SJCRH30 (cell line): Measurements from ENCODE around the gene USP3. TPM values are rescaled to one million over a fixed set of nuclear protein-coding genes. Genes with fewer than 3 reads are reported as not detected.

Experiments
- DNase-seq, 2 experiments: peaks; one replicate each; pipeline ENCODE4 v3.0.0-alpha.2; 2015 to 2020
- H3K27ac ChIP-seq: fragments of 250-450 bp; sonication (Bioruptor Pico); 2 replicates; pipeline ENCODE4 v1.5.1; 2020; ENCODE audit warnings: mild to moderate bottlenecking, moderate library complexity
- H3K27me3 ChIP-seq: fragments of 250-450 bp; sonication (Bioruptor Pico); 2 replicates; pipeline ENCODE4 v1.5.1; 2020; ENCODE audit warnings: mild to moderate bottlenecking, moderate library complexity
- H3K36me3 ChIP-seq: fragments of 250-450 bp; sonication (Bioruptor Pico); 2 replicates; pipeline ENCODE4 v1.5.1; 2020; ENCODE audit warnings: mild to moderate bottlenecking, moderate library complexity
- H3K4me1 ChIP-seq: fragments of 250-450 bp; sonication (Bioruptor Pico); 2 replicates; pipeline ENCODE4 v1.5.1; 2020; ENCODE audit warnings: mild to moderate bottlenecking, moderate library complexity
- H3K4me3 ChIP-seq: fragments of 250-450 bp; sonication (Bioruptor Pico); 2 replicates; pipeline ENCODE4 v1.5.1; 2020; ENCODE audit warnings: mild to moderate bottlenecking, moderate library complexity
- H3K9me3 ChIP-seq: fragments of 250-450 bp; sonication (Bioruptor Pico); replicated peaks from 2 replicates; pipeline ENCODE4 v1.5.1; 2020; ENCODE audit warnings: mild to moderate bottlenecking, moderate library complexity
- total RNA-seq: library from RNA; depleted of rRNA; stranded (reverse); fragments of >200 nt; shearing (Covaris generic); gene quantifications from 2 replicates; pipeline ENCODE4 v1.2.3, GENCODE V29; 2014

Gene USP3
- total RNA-seq, 1 experiment from 2014 or later: 42.0 TPM

DNA sequence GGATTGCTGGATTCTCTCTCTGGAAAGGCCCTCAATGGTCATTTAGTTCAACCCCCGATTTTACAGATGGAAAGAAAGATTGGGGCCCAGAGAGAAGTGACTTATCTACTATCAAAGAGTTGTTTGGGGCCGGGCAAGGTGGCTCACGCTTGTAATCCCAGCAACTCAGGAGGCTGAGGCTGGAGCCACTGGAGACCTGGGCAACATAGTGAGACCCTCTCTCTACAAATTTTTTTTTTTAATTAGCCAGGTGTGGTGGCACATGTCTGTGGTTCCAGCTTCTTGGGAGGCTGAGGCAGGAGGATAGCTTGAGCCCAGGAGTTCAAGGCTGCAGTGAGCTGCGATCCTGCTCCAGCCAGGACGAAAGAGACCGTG lies 5.2 kb upstream of the USP3 start:
- no peak for DNase-seq
- Histone ChIP-seq H3K36me3 (no peaks in the 10 kb centered on the region), H3K4me3 (no peak overlapping the region), H3K9me3 (no peaks in the 10 kb centered on the region), H3K27ac (no peak overlapping the region), H3K27me3 (no peaks in the 10 kb centered on the region), H3K4me1 (peaks cover 26% of the 10 kb centered on the region)

DNA sequence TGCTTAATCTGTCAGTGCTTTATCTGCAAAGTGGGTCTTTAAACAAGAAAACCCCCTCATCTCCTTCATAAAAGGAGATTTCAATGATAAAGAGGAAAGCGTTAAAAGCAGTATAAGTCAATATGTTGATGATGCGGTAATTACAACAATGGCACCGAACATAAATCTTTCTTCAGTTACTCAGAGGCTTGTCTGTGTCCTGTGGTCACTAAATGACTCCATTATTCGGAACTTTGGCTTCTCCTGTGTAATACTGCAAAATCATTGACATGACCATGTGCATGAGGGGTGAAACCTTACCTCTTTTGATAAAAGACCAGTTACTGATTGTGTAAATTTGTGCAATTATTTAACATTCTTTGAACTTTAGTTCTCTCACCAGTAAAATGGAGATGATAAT lies 4.8 kb upstream of the USP3 start:
- DNase-seq: no peak
- Histone ChIP-seq H3K27ac (no peak overlapping the region), H3K27me3 (no peaks in the 10 kb centered on the region), H3K36me3 (no peaks in the 10 kb centered on the region), H3K4me1 (peaks cover 26% of the 10 kb centered on the region), H3K9me3 (no peaks in the 10 kb centered on the region), H3K4me3 (no peak overlapping the region)

DNA sequence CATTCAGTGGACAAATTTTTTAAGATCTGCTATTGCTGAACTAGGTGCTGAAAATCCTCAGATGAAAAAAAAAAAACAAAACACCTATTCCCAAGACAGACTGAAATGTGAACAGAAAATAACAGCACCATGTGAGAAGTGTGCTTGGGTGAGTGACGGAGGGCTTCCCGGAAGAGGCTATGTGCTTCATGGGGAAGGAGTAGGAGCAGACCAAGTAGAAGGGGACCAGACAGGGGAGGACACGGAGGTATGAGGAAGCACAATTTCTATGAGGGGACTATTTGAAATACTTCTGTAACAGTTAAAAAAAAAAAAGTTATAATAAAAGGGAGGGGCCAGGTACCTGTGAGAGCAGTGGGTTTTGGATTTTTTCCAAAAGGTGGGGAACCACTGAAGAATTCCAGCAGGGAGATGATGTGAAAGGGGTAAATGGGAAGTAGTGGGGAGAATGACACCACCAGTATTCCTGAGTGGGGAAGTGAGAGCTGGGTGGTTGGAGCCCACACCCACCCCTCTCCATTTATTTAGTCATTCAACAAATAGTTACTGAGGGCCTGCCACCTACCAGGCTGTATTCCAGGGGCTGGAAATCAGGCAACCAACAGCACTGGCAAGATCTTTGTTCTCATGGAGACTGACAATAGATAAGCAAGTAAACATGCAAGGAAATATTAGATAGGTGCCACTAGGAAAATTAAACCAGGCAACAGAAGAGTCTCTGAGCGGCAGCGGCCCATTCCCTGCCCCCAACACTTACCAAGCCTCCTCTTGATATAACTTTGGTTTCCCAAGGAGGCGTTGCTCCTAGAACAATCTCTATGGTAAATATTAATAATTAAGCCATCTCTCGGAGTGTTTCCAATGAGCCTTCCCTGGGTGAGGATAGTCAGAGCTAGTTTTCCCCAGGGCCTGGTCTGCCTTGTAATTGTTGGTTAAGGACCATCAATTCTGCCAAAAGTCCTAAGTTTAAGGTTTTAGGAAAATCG lies 3.8 kb upstream of the USP3 start:
- H3K27ac ChIP-seq: no peak overlapping the region
- DNase-seq: no peak
- no peaks in the 10 kb centered on the region for H3K36me3 ChIP-seq
- no peaks in the 10 kb centered on the region for H3K9me3 ChIP-seq
- H3K4me1 ChIP-seq: peaks cover 20% of the 10 kb centered on the region
- no peaks in the 10 kb centered on the region for H3K27me3 ChIP-seq
- no peak overlapping the region for H3K4me3 ChIP-seq

DNA sequence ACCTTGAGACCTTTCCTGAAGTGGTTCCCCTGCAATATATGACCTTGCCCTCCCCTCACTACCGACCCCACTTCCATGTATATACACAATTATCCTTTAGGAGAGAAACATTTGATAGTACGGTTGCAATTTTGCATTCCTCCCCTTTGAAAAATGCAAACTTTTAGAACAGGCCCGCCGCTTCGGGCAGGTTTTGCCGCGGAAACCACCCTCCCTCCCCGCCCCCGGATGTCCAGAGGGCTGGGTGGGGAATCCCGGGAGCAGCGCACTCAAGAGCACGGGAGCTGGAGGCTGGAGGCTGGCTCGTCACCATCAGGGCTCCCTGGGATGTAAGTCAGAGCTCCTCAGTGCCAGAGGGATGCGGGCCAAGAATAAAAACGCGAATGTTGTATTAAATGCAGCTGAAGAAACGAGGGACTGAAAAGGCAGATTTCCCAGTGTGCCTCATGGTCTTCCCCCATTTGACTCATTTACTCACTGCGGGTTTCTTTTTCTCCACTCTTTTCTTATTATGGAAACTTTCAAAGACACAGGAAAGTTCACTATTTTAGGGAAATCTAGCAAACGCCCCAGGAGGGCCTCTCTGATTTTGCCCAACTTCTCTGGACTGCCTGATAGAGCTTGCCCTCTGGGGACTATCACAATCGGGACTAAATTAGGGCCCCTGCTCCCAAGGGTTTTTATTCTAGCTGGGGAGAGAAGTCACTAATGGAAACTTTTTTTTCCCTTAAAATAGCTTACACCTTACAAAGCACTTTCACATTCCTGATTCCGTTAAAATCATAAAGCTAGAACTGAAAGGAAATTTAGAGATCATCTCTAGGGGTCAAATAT lies 2.9 kb upstream of the USP3 start:
- no peak for DNase-seq
- H3K4me1 ChIP-seq: peaks cover 13% of the 10 kb centered on the region
- no peaks in the 10 kb centered on the region for H3K36me3 ChIP-seq
- no peak overlapping the region for H3K27ac ChIP-seq
- H3K4me3 ChIP-seq: no peak overlapping the region
- H3K27me3 ChIP-seq: no peaks in the 10 kb centered on the region
- H3K9me3 ChIP-seq: no peaks in the 10 kb centered on the region

DNA sequence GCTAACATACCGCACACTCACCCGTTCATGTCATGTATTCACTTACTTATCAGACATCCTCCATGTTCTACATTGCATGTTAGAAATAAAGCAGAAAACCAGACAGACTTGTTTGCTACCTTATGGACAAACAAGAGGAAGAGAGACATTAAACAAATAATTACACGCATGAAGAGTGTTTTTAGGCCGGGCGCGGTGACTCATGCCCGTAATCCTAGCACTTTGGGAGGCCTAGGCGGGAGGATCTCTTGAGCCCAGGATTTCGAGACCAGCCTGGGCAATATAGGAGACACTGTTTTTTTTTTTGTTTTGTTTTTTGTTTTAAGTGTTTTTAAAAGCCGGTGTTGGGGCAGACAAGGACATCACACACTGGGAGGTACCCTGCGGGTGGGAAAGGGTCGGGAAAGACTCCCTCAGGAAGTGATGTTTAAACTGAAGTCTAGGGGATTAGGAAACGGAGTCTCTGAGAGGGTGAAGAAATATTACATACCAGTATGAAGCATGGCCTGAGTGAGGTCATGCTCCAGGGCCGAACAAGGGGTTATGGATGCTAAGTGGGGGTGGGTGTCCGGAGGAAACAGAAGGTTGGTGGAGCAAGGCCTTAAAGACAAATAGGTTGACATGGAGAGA lies 2.1 kb upstream of the USP3 start:
- Histone ChIP-seq H3K27ac (no peak overlapping the region; the same call in 1 of the 2 replicates), H3K9me3 (no peaks in the 10 kb centered on the region), H3K4me3 (no peak overlapping the region), H3K36me3 (no peaks in the 10 kb centered on the region), H3K27me3 (no peaks in the 10 kb centered on the region), H3K4me1 (peaks cover 11% of the 10 kb centered on the region)
- DNase-seq: peak in 1 of 2 experiments; percentile 21

DNA sequence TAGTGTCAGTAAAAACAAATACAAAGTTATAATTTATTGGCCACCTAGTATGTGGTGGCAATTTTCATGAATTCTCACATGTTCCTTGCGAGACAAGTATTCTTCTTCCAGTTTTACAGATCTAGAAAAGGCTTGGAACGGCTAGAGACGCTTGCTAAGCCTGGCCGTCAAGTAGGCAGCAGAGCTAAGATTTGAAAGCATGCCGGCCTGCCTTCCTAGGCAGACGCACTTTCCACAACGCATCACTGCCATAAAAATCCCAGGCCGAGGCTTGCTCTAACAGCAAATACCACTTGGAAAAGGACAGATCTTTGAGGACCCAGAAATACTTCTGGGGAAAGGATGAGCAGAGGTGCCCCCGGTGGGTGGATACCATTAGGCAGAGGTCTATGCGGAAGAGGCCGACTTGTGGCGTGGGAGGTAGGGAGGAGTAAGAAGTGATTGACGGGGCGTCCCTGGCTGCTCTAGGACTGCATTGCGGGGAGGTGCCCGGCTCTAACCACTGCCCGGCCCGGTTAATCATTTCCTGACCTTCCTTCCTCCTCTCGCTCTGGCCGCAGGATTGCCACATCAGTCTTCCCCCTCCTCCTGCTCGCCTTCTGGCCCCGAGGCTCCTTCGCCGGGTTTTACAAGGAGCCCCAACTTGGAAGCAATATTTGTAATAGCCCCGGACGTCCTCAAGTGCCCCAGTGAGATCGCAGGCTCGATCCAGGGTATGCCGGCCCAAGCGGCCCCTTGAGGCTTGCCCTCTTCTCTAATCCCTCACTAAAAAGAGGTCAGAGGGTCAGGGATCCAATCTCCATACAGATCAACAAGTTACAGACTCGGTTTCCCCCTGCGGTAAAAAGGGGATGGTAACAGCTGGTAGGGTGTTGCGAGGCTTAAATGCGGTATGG lies 1.3 kb upstream of the USP3 start:
- H3K4me3 ChIP-seq: peak overlapping the region; percentile 90
- peak; percentile 52 for DNase-seq

DNA sequence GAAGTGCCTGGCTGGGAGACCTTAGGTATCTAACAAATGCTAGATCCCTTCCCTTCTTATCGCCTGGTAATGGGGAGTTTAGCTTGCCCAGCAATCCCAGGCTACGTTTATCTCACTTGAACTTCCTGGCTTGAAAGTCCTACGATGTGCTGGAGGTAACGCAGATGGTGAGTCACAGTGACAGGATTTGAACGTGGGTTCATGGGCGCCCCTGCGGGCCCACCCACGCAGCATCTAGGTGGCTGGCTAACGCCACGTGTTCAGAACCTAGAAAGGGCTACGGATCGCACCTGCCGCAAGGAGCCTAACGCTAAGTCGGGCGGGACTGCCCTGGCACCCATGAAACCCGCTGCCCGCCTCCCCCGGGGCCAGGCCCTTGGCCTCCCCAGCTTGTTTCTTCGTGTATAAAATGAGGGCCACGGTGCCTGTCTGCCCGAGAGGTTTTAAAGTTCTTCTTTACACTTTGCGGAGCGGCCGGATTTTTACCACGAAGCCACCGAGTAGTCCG lies 600 bp upstream of the USP3 start:
- peak overlapping the region; percentile 90 for H3K4me3 ChIP-seq
- peak; percentile 67 to 74 for DNase-seq
- no peaks in the 10 kb centered on the region for H3K27me3 ChIP-seq
- H3K4me1 ChIP-seq: peaks cover 11% of the 10 kb centered on the region
- no peaks in the 10 kb centered on the region for H3K36me3 ChIP-seq
- H3K27ac ChIP-seq: peak overlapping the region; percentile 87
- no peaks in the 10 kb centered on the region for H3K9me3 ChIP-seq

More for the DNA sequence above, 1.3 kb upstream of the USP3 start:
- H3K36me3 ChIP-seq: no peaks in the 10 kb centered on the region
- peak overlapping the region; percentile 87 for H3K27ac ChIP-seq
- no peaks in the 10 kb centered on the region for H3K27me3 ChIP-seq
- H3K9me3 ChIP-seq: no peaks in the 10 kb centered on the region
- peaks cover 11% of the 10 kb centered on the region for H3K4me1 ChIP-seq

DNA sequence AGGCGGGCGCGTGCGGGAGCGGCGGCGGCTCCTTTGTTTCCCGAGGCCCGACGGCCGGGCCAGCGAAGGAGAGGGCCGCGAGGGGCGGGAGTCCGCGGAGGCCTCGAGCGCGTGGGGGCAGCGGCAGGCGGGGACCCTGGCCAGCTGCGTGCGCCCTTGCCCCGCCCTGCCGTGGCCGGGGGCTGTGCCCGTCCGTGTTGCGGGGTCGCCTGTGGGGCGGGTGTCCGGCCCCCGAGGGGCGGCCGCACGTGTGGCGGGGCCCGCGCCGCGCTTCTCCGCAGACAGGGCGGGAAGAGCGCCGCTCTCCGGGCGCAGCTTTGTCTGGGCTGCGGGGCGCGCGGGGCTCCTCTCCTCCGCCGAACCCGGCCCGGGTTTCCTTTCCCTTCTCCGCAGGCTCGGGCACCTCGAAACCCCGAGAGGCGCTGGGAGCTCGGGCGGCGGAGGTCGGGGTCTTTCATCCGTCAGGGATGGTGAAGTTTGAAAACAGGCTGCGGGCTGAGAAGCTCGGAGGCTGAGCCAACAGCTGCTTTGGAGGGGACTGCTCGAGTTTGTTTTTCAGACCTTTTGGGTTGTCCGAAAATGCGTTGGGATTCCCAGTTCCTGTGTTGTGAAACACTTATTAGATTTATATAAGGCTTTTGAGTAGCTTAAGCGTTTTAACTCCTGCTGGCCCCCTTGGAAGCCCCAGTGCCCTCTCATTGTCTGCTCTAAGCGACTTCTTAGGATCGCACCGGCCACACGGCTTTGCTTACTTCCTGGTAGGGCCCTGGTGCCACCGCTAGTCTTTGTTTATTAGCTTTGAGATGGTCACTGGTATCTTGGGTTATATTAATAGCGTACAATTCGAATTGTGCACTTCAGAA lies 817 bp downstream of the USP3 start:
- no peaks in the 10 kb centered on the region for H3K27me3 ChIP-seq
- H3K4me1 ChIP-seq: peaks cover 11% of the 10 kb centered on the region
- no peaks in the 10 kb centered on the region for H3K36me3 ChIP-seq
- peak overlapping the region; percentile 90 for H3K4me3 ChIP-seq
- H3K9me3 ChIP-seq: no peaks in the 10 kb centered on the region
- DNase-seq: peak; percentile 61 to 72
- peak overlapping the region; percentile 89 for H3K27ac ChIP-seq

DNA sequence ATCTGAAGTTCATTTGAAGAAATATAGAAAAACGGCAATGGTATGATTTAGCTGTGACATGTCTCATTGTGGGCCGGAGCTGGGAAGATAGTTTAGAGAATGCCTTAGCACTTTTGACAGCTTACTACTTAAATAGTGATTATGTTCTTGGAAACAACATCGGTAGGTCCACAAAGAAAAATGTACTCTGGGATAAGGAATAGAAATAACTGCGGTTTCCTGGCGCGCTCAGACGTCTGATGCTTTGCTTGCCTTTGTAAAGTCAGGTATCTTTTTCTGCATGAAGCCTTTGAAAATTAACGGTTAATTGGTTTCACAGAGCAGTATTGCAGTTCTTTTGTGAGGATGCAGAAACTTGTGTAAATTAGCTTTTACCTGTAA lies 1.4 kb downstream of the USP3 start:
- peak overlapping the region; percentile 89 for H3K27ac ChIP-seq
- no peaks in the 10 kb centered on the region for H3K9me3 ChIP-seq
- H3K4me3 ChIP-seq: peak overlapping the region; percentile 90
- no peaks in the 10 kb centered on the region for H3K27me3 ChIP-seq
- DNase-seq: no peak
- no peaks in the 10 kb centered on the region for H3K36me3 ChIP-seq
- peaks cover 11% of the 10 kb centered on the region for H3K4me1 ChIP-seq

DNA sequence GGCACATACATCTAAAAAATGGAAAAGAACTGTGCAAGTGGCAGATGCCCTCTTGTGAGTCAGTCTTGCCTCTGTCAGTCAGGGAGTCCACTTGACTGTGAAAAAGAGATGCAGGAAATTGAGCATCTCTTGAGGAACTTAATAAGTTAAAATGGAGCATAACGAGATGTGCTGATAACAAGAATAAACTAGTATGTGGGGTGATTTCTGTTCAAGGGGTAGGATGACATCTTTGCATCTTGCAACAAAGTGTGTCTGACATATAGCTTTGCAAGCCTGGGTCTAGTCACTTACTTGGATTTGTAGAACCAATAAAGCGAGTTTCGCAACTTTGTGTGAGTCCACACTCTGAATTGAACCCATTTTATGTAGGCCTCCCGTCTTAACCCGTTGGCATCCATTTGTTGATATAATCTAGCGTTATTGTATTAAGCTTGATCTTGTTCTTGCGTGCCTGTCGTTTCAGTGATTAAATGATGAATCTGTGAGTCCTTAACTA lies 2.2 kb downstream of the USP3 start:
- DNase-seq: no peak
- peaks cover 11% of the 10 kb centered on the region for H3K4me1 ChIP-seq
- no peaks in the 10 kb centered on the region for H3K36me3 ChIP-seq
- no peak overlapping the region for H3K4me3 ChIP-seq
- no peaks in the 10 kb centered on the region for H3K27me3 ChIP-seq
- H3K27ac ChIP-seq: no peak overlapping the region
- H3K9me3 ChIP-seq: no peaks in the 10 kb centered on the region

DNA sequence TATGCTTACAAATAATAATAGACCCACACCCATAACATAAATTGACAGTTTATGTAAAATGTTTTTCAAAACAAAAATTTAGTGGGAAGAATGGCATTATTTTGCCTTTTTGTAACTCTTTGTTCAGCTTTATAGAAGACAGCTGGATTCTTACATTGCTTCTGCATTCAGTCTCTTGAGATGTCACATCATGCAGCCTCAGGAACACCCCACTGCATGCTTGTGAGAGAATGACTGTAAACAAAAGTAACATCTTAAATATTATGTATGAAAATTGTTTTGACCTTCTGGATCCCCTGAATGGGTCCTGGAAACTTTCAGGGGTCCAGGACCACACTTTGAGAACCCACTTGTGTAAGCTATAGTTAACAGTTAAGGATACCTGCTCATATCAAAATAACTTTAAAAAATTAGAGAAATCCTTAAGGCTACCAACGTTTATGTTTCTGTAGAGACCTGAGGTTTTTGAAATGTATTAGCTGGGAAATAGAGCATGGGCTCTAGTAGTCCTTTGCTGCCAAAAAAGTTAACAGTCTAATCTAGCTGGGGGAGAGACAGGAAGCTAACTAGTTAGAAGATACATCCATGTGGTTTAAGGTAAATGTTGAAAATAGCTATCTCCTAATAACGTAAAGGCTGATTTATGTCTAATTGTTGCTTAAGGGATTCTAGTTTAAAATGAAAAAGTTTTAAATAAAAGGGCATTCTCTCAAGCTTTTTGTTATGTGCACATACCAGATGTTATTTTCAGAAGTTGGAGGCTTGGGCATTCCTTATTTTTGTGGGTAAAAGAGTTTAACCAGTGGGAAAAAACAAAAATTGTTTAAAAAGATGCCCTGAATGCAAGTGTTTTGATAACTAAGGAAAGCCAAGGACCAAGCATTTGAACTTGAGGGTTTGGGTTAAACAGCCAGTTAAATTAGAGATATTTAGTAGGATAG lies 3.8 kb downstream of the USP3 start:
- DNase-seq: no peak
- no peaks in the 10 kb centered on the region for H3K9me3 ChIP-seq
- H3K36me3 ChIP-seq: no peaks in the 10 kb centered on the region
- no peaks in the 10 kb centered on the region for H3K27me3 ChIP-seq
- no peak overlapping the region for H3K4me3 ChIP-seq
- H3K4me1 ChIP-seq: peaks cover 4% of the 10 kb centered on the region; the same call in 1 of the 2 replicates
- H3K27ac ChIP-seq: no peak overlapping the region
